Measurements from ENCODE around the gene COX7B2.

GRCh38 chr4:46894826-46895225 lies 14.2 kb downstream of the COX7B2 start:
- TF ChIP-seq, protein P1, sequence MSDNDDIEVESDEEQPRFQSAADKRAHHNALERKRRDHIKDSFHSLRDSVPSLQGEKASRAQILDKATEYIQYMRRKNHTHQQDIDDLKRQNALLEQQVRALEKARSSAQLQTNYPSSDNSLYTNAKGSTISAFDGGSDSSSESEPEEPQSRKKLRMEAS (IDR thresholded peaks at IDR 0.05; ENCODE audit: low read depth, low read length) = no peak
- TF ChIP-seq NR2F1 (conservative IDR thresholded peaks at IDR 0.05) (no peak), CTCF (IDR thresholded peaks at IDR 0.05 in 2 of 3, conservative IDR thresholded peaks at IDR 0.05 in 1 of 3; ENCODE audit: control insufficient read depth in 2 of 3, extremely low read depth in 1 of 3, insufficient read depth in 1 of 3, low read depth in 3 of 3, low read length in 3 of 3) (no peak), HDAC6 (IDR thresholded peaks at IDR 0.05; ENCODE audit: unreplicated experiment) (no peak), KDM1A (IDR thresholded peaks at IDR 0.05; ENCODE audit: borderline replicate concordance) (no peak), FOXM1 (IDR thresholded peaks at IDR 0.05; ENCODE audit: low read depth, low read length) (no peak), KLF5 (IDR thresholded peaks at IDR 0.05; ENCODE audit: partially characterized antibody) (no peak), TAF1 (IDR thresholded peaks at IDR 0.05; ENCODE audit: borderline replicate concordance, low read depth, low read length) (no peak), POLR2AphosphoS5 (IDR thresholded peaks at IDR 0.05; ENCODE audit: low read length) (no peak), PAX5 (IDR thresholded peaks at IDR 0.05; ENCODE audit: borderline replicate concordance, low read depth, low read length) (no peak)
- TF ChIP-seq, protein P2, sequence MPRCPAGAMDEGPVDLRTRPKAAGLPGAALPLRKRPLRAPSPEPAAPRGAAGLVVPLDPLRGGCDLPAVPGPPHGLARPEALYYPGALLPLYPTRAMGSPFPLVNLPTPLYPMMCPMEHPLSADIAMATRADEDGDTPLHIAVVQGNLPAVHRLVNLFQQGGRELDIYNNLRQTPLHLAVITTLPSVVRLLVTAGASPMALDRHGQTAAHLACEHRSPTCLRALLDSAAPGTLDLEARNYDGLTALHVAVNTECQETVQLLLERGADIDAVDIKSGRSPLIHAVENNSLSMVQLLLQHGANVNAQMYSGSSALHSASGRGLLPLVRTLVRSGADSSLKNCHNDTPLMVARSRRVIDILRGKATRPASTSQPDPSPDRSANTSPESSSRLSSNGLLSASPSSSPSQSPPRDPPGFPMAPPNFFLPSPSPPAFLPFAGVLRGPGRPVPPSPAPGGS (IDR thresholded peaks at IDR 0.05; ENCODE audit: borderline replicate concordance, insufficient read depth, low read depth, low read length, poor library complexity, severe bottlenecking) = no peak
- TF ChIP-seq, protein P3, sequence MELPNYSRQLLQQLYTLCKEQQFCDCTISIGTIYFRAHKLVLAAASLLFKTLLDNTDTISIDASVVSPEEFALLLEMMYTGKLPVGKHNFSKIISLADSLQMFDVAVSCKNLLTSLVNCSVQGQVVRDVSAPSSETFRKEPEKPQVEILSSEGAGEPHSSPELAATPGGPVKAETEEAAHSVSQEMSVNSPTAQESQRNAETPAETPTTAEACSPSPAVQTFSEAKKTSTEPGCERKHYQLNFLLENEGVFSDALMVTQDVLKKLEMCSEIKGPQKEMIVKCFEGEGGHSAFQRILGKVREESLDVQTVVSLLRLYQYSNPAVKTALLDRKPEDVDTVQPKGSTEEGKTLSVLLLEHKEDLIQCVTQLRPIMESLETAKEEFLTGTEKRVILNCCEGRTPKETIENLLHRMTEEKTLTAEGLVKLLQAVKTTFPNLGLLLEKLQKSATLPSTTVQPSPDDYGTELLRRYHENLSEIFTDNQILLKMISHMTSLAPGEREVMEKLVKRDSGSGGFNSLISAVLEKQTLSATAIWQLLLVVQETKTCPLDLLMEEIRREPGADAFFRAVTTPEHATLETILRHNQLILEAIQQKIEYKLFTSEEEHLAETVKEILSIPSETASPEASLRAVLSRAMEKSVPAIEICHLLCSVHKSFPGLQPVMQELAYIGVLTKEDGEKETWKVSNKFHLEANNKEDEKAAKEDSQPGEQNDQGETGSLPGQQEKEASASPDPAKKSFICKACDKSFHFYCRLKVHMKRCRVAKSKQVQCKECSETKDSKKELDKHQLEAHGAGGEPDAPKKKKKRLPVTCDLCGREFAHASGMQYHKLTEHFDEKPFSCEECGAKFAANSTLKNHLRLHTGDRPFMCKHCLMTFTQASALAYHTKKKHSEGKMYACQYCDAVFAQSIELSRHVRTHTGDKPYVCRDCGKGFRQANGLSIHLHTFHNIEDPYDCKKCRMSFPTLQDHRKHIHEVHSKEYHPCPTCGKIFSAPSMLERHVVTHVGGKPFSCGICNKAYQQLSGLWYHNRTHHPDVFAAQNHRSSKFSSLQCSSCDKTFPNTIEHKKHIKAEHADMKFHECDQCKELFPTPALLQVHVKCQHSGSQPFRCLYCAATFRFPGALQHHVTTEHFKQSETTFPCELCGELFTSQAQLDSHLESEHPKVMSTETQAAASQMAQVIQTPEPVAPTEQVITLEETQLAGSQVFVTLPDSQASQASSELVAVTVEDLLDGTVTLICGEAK (IDR thresholded peaks at IDR 0.05; ENCODE audit: borderline replicate concordance) = no peak
